ENCODE measurements around the gene KIF12.

KIF12 gene

DNA sequence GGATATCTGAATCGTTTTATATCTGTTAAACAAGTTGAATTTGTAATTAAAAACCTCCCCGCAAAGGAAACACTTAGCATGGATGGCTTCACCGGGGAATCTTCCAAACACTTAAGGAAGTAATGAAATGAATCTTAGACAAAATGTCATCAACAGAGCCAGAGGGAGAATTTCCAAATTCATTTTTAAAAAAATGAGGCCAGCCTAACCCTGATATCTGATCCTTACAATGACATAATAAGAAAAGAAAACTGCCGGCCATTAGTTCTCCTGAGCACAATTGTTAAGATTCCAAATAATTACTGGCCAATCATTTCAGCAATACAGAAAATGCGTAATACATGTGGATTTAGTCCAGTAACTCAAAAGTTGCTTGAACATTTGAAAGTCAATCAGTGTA is 6.1 kb upstream of the KIF12 start:
- no peak for DNase-seq

DNA sequence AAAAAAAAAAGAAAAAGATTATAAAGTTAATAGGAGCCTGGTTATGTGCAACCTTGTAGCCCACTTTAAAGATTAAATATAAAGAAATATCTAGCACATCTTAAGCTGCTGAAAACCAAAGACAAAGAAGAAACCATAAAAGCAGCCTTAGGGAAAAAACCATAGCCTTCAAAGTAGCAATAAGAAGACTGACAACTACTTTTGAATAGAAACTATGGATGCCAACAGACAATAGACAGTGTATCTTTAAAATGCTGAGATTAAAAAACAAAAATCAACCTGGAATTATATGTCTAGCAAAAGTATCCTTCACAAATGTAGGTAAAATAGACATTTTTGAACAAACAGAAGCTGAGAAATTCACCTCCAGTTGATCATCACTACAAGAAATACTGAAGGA is 3.4 kb upstream of the KIF12 start:
- DNase-seq: no peak

DNA sequence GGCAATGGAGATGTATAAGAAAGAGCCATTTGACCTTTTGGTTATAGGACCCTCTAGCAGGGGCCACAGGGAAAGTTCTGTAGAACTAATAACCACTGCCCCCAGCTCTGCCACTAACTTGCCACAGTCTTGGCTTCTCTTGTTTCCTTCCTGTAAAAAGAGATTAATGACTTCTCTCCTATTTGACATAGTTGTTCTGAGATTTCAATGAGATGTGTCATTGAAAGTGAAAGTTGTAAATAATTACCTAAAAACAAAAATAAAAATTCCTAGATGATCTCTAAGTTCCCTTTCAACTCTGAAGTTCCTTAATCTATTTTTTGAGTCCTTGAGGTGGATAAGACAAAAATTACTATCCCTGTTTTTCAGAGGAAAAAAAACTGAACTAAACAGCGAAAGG is 1.4 kb upstream of the KIF12 start:
- DNase-seq: no peak

DNA sequence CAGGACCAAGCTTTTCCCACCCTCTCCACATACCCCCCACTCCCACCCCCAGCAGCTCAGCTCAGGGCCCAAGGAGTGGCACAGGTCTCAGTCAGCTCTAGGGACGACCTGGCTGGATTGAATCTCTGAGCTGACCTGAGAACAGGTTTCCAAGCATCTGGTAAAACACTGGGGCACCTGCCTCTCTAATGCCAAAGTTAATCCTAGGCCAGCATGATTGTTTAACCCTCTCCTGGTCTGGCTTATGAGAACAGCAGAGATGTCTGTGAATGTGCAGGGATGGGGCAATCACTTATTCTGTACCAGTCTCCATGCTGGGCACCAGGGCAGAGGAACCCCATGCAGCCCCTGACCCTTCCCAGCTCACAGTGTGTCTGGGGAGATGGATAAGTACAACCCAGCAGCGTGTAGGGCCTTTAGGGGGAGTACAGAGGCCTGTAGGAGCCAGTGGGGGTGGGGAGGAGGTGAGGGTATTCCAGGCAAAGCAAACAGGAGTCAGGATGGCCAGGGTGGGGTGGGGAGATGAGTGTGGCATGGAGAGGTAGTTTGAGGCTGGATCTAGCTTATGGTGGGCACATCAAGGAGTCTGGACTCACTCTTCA is 678 bp upstream of the KIF12 start:
- DNase-seq: no peak

DNA sequence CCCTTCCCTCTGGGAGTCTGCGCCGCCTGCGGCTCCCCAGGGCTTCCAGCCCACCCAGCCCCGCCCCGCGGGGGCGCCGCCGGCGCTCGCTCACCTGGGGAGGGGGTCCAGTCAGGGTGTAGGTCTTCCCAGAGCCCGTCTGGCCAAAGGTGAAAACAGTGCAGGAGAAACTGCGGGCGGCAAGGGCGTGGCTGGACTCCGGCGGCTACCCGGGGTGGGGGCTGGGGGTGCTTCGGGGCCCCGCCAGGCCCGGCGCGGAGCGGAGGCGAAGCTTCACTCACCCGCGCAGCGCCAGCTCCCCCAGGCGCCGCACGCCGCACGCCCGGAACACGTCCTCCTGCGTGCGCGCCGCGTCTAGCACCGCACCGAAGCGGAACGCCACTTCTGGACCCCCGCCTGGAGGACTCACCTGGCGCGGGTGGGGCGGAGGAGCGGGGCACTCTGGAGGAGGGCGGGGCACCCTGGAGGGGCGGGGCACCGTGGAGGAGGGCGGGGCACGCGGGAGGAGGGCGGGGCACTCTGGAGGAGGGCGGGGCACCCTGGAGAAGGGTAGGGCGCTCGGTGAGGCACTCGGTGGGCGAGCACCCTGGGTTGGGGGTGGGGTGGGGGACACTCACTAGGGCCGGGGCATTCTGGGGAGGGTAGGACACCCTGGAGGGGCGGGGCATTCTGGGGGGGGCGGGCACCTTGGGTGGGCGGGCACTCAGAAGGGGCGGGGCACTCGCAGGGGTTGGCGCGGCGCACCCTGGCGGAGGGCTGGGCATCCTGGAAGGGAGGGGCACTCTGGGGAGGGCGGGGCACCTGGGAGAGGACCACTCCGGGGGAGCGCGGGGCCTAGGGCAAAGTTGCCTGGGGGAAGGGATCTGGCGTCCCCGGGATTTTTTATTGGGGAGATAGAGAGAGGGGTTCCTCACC is 814 bp downstream of the KIF12 start:
- peak in 1 of 2 experiments; percentile 27 for DNase-seq

DNA sequence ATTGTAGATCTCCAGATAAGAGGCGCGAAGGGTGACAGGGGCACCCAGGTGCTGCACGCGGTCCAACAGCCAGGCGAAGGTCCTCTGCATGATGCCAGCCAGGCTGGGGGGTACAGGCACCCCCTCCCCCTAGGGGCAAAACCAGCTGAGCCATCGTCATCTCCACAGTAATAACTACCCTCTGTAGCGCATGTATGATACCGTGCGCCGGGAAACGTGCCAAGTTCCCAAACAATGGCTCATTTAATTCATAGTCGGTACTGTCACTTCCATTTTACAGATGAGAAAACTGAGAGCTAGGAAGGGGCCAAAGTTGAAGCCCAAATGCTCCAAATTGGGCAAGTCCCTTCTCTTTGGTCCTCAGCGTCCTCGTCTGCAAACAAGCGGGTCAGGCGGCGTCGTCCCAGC is 1.5 kb downstream of the KIF12 start:
- no peak for DNase-seq

DNA sequence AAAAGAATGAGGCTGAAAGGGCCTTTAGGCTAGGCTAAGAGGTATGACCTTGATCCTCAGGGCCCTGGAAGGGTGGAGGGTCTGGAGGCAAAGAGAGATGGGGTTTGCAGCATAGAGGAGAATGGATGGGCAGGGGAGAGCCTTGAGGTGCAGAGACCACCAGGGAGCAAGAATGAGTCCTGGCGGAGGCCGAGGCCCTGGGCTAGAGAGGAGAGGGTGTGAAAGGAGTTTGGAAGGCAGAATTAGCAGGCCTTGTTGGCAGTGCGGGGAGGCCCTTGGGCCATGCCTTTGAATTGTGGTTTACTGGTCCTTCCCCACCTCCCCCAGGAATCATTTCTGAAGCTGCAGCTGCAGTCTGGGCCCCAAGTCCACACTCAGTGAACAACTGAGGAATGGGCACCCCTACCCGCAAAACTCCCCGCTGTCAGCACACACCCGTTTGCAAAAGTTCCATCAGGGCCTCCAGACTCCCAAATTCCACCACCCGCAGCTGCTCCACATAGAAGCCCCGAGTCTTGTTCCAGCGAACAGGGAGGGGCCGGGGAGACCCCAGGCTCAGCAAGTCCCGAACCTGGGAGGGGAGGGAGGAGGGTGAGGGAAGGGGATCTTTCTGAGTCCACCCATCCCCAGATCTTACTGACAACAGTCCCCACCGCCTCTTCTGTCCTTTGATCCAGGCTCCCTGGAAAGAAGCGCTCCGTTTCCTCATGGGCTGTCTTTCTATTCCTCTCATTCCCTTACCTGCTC is 2.1 kb downstream of the KIF12 start:
- DNase-seq: no peak

DNA sequence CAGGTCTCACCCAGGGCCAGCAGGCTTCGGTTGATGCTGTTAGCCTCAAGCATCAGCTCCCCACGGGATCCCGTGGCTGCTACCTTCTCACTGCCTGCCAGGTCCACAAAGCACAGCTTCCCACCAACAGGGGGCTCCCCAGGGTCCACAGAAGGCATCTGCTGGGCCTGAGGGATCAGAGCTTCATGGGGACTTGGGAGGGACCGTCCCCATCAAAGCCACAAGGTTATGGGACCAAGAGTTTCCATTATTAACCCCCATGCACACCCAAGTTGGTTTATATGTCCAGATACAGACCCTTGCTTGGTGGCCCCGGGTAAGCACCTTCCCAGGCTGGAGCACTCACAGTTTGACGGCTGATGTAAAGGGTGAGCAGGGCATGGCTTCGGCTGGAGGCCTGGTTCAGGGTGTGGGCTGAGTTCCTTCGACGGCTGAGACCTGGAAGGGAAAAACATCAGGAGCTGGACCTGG is 3.0 kb downstream of the KIF12 start:
- no peak for DNase-seq

DNA sequence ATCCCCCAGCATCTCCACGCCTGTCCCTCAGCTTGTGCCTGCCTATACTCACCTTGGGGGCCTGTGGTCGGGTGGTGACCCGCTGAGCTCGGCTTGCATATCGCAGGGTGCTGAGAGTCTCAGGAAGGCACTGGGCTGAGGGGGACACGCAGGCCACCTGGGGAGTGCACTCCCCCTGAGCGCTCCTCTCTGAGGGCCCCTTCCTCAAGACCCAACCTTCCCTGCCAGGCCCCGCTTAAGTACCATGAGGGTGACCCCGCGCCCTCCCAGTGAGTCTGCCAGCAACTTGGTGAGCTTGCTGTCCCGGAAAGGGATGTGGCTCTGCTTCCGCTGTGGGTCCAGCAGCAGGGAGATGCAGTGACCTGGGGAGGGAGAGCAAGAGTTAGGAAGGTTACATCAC is 4.1 kb downstream of the KIF12 start:
- DNase-seq: no peak

DNA sequence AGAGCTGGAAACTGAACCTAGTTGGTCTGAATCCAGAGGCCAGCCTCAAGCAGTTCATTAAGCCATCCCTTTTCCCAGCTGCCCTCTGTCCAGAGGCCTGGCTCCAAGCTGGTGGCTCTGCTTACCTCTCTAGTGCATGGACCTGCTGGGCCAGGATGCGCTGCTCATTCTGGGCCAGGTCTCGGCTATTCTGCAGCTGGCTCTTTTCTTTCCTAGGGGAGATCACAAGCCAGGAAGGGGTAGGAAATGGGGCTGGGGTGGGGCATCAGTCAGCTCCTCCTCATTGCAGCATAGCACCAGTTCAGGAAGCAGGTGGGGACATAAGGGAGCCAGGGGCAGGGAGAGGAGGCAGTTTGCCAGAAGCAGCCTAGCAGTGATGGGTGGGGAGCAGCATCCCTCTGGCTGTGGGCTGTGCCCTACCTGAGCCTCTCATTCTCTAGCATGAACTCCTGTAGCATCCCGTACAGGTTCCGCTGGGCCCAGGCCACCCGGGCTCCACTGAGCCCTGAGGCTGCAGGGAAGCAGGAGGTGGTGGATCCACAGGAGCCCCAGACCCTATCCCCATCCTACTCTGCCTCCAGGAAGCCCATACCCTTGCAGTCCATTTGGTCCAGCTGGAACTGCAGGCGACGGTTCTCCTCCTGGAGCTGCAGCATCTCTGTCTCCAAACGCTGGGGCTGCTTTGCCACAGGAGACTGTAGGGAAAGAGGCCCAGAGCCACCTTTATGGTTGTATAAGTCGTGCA is 5.2 kb downstream of the KIF12 start:
- no peak for DNase-seq

DNA sequence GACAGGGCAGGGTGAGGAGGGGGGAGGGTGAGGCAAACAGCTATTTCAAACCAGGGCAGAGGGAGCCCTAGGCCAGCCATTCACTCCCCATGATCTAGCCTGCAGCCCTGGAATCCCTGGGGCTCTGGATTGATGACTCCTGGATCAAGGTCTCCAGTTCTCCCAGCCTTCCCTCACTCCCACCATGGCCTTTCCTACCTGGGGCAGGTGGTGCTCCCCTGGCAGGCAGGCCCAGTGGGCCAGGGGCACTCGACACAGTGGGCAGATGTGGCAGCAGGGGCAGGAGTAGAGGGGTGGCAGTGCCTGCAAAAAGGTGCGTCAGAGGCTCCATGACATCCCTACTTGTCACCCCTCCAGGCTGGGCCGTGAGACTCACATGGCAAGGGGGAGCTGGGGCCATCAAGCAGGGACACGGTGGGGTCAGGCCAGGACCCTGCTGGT is 6.0 kb downstream of the KIF12 start:
- no peak for DNase-seq

DNA sequence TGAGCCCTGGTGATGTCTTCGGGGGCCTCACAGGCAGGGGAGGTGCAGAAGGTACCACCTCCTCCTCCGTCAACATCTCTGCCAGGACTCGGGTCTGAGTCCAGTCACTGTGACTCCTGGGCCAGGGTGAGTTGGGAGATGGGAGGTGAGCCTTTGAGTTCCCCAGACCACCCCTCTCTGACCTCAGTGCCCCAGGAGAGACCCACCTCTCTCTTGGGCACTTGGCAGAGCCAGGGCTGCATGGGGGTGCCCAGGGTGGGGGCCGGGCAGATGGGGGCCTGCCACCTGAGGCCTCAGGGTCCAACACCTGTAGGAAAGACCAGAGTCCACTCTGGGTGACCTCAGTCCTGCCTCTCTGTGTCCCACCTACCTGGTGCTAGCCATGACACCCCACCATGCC is 6.8 kb downstream of the KIF12 start:
- DNase-seq: no peak

DNA sequence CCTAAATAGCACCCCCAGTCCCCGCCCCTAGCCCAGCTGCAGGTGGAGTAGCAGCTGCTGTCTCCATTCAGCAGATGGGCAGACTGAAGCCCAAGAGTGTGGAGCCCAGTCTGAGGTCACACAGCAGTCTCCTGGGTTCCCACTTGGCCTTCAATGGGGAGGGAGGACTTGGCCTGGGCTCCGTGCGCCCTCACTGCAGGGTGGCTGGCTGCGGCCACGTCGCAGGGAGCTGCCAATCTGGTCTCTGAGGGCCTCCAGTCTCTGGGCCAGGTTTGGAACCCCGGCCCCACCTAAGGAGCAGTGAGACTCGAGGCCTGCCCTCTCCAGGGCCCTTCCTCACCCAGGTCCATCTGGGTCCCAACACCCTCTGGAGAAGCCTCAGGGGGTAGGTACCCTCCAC is 7.4 kb downstream of the KIF12 start:
- no peak for DNase-seq

DNA sequence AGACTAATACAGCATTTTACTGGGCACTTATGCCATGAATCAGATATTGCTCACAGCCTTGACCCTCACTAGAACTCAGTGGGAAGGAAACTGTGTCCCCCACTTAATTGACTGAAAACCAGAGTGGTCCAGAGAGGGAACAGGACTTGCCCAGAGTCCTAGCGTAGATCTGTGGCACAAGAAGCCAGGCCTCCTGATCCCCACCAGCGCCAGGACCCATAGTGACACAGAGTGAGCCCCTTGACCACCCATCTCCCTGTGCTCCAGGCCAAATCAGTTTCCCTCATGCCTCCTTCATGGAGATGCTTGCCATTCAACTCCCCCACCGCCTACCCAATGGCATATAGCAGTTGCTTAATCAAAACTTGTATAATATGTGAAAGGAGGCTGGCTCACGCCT is 8.3 kb downstream of the KIF12 start:
- no peak for DNase-seq

DNA sequence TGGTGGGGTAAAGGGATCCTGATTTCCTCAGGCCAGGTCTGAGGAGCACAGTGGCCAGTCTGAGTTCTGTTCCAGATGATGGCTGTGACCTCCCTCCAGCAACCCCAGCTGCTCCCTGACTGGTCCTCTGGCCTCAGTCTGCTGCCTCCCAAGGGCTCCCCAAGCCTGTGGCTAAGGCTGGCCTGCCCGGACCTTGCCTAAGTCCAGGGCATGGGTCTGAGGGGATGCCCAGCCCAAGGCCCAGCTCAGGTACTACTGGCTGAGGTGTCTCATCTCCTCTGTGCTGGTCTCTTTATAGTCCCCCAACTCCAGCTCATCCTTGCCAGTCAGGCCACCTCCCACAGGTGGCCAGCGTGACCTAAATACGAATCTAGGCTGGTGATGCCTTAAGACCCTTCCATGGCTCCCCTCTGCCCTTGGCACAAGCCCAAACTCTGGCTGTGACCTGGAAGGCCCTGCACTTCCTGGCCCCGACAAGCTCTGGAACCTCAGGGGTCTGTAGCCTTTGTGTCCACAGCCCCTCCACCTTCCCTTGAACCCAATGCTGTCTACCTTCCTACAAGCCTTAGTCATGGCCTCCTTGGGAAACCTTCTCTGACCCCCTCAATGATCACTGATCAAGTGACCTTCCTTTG is 9.8 kb downstream of the KIF12 start:
- DNase-seq: no peak

DNA sequence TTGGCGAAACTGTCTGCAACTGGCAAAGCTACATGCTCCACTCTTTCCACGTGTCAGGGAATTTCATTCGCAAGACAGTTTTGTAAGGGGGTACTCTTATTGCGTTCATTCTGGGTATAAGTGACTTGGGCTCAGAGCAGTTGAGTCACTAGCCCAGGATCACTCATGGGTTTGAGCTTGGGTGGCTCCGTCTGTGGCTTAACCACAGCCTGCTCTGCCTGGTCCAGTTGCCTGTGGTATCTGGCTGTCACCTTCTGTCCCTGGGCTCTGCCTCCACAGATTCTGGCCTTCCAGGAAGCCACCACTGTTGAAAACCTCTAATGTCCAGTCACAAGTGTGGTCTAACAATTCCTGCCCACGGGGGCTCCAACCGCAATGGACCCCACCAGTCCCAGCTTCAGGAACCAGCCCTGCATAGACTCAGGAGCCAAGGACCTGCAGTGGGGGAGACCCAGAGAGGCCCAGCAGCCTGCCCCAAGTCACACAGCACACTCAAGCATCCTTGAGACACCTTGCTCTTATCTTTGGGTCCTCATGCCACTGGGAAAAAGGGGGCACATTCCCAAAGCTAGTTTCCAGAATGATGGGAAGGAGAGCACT is 10.4 kb downstream of the KIF12 start:
- DNase-seq: no peak

DNA sequence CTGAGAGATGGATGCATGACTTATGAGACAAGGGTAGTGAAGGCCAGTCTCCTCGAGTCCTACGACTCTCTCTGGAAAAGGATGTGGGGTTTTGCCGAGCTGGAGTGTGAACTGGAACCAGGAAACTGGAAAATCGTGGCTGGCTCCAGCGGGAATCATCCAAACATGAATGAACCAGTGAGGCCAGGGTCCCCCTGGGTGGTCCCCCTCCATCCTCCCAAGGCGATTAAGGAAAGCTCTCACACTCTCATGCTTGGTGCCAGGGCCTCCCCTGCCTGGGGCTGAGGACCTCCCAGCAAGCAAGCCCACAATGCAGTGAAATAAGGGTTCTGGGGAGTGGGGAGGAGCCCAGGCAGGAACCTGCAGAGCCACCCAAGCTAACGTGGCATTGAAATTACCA is 11.4 kb downstream of the KIF12 start:
- DNase-seq: no peak

DNA sequence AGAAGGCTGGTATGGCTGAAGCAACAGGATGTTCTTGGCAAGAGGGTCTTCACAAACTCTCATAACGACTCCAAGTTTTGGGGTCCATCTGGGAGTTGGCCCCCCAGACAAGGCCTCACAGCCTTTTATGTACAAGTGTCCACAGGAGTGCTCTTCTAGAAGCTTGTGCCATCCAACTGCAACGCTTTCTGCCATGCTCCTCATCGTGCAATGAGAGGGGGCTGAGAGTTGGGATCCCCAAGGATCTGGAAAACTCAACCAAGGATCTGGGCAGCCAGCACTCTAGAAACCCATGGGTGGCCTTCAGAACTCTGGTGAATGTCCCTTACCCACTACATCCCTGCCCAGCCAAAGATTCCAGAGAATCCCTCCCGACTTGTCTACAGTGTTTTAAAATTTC is 12.5 kb downstream of the KIF12 start:
- no peak for DNase-seq

DNA sequence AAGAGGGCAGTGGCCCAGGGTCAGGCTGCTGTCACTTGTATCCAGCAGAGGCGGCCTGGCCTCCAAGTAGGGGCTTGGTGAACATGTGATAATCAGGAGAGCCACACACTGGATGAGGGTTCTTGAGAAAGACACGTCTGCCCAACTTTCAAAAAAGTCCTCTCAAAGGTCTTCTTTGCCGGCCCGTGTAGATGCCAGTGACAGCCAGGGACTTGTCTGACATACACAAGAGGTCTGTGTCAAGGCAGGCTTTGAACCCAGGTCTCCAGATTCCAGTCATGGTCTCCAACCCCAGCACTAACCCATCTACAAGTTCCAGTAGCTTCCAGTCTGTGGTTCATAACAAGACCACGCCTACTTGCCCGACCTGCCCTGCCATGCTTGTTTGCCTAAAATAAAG is 13.1 kb downstream of the KIF12 start:
- DNase-seq: no peak

DNA sequence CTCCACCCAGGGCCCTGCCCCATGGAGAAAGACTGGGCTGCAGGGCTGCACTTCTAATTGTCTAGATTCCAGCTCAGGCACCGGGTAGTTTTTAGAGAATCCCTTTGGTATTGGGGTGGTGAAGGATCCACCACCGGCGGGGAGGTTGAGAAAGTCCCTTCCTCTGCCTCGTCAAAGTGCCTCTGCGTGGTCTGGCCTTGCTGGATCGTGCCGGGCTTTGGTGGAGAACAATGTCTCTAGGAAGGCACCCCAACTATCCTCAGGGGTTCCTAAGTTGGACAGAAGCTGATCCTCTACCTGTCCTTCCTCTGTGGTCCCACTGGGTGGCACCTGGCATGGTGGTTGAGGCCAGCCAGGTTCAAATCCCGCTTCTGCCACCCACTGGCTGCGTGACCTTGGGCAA is 13.7 kb downstream of the KIF12 start:
- no peak for DNase-seq

DNA sequence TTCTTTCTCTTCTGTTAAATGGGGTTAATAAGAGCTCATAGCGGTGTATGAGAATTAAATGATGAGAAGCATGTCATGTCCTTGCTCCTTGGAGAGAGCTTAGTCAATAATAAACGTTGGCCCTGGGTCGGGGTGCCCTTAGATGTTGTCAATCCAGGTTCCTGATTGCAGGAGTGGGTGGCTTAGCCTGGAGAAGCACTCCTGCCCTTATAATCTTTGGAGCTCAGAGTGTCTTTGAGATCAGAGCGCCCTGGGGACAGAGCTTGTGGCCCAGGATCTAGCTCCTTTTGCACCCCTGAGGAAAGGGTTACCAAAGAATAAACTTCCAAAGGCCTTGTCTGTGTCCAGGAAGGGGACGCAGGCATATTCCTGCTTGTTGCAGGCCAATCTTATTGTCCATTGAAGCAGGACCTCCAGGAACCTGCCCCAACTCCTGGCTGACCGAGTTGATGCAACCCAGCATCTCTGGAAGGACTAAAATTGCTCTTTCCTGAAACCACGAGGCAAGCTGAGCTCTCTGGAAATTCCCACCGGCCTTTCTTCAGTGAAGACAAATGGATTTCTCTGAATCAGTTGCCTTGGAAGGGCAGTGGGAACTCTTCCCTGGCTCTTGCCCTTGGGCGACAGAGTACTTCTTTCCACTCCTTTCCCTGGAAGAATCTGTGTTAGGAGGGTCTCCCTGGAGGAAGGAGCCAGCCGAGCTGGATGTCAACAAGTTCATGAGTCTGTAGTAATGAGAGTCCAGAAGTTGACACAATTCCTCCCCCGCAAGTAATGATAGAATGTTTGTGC is 14.6 kb downstream of the KIF12 start:
- no peak for DNase-seq

All from stimulated activated CD4-positive, alpha-beta T cell treated with anti-CD3 and anti-CD28 coated beads, Interleukin-4, amount 100 ng/mL, for 4 hours (primary cell).